ENCODE data around the gene PITPNB.

Gene PITPNB

DNA sequence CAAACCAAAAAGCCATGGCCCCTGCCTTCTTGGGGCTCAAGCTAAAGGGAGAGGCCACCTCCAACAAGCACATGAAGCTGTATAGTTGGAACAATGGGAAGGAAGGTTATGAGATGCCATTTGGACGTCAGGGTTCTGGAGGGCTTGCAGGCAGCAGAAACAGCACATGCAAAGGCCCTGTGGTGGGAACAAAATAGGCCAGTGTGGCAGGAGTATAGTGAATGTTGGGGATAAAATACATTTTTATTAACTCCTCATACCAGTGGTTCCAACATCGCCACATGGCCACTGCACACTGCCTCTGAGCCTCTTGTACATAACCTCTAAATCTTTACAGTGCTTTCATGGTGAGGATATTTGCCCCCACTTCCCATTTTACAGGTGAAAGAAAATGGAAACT is 85.3 kb downstream of the PITPNB start:
- no peak for DNase-seq (ENCODE audit: low read depth in 2 of 2)

DNA sequence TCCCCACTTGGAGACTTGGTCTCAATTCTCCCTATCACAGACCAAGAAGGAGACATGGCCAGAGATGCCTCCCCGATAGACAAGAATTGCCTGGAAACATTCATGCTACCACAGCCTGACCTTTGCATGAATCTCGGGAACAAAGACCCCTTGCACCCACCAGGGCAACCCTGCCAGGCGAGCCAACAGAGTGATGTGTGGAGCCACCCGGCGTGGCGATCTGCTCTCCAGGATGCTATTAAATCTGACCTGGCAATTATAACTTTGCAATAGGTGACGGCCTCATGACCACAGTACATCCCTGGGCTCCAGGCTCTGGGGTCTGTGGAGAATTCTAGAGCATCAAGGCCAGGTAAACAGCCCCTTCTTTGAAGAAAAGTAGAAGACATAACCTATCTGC is 86.5 kb downstream of the PITPNB start:
- no peak for DNase-seq (ENCODE audit: low read depth in 2 of 2)

DNA sequence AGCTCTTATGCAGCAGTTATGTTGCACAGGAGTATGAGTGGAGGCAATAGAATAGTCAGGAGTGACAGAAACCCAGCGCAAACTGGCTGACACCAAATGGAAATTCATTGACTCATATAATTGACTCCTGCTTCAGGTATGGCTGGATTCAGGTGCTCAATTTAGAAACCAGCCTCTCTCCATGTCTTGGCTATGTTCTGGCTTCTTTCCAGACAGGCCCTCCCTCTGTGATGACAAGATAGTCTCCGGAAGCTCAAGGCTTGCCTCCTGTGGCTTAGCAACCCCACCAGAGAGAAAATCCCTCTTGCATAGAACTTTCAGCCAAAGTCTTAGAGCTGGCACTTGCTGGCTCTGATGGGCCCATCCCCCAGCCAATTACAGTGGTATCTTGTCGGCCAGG is 89.4 kb downstream of the PITPNB start:
- DNase-seq (ENCODE audit: low read depth in 2 of 2): no peak

DNA sequence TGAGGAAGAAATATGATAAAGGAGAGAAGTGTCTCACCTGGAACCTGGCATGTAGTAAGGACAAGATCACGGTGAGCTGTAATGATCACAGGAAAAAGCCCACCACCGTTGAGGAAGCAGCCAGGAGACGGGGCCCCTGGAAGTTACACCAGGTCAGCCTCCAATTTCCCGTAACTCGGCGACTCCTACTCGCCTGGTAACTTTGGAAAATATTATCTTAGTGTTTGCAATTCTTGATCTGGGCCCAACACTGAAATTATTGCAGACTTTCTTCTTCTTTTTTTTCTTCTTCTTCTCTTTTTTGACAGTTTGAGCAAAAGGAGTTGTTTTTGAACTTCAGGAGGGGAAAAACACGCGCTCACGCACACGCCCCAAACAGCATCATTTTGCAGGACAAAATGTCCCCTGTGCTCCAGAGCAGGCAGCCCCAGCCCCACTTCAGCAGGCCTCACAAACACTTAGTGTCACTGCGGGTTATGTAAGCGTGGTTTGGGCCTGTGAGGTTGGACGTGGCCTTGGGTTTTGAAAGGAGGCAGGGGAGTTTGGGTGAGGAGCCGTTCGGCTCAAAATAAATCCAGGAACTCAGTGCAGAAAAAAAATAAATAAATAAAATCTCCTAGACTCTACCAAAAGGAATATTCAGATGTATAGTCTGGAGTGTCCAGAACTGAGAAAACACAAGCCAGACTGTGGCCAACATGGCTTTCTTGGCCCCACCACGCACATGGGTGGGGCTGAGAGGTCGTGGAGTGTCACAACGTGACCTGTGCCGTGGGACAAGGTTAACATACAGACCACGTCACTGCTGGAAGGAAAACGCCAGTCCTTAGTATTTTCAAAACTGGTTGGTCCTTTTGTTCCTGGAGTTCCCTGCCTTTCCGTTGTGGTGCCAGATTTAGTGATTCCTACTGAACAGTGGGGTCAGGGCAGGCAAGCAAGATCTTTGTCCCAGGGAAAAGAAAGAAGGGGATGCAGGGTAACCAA is 91.2 kb downstream of the PITPNB start:
- no peak for DNase-seq (ENCODE audit: low read depth in 2 of 2)

DNA sequence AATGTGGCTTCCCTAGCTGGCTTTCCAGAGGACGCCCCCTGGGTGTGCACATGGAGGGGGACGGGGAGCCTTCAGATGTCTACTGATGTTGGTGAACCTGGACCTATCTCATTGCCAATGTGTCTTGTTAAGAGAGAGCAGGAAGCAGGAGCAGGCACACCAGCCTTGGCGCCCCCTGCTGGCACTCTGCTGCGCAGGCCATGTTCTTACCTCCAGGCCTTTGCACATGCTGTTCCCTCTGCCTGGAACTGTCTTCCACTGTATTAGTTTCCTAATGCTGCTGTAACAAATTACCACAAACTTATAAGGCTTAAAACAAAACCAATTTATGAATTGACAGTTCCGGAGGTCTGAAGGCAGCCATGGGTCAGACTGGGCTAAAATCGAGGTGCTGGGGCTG is 93.9 kb downstream of the PITPNB start:
- no peak for DNase-seq (ENCODE audit: low read depth in 2 of 2)

DNA sequence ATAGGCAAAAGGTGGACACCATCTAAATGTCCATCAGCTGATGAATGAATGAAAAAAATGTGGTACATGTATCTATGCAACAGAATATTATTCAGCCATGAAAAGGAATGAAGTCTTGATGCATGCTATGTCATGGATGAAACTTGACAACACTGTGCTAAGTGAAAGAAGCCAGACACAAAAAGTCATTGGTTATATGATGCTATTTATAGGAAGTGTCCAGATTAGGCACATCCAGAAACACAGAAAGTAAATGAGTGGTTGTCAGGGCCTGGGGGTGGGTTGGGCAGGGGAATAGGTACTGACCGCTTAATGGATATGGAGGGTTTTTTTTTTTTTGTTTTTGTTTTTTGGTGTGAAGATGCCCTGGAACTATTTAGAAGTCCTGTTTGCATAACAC is 95.8 kb downstream of the PITPNB start:
- no peak for DNase-seq (ENCODE audit: low read depth in 2 of 2)

DNA sequence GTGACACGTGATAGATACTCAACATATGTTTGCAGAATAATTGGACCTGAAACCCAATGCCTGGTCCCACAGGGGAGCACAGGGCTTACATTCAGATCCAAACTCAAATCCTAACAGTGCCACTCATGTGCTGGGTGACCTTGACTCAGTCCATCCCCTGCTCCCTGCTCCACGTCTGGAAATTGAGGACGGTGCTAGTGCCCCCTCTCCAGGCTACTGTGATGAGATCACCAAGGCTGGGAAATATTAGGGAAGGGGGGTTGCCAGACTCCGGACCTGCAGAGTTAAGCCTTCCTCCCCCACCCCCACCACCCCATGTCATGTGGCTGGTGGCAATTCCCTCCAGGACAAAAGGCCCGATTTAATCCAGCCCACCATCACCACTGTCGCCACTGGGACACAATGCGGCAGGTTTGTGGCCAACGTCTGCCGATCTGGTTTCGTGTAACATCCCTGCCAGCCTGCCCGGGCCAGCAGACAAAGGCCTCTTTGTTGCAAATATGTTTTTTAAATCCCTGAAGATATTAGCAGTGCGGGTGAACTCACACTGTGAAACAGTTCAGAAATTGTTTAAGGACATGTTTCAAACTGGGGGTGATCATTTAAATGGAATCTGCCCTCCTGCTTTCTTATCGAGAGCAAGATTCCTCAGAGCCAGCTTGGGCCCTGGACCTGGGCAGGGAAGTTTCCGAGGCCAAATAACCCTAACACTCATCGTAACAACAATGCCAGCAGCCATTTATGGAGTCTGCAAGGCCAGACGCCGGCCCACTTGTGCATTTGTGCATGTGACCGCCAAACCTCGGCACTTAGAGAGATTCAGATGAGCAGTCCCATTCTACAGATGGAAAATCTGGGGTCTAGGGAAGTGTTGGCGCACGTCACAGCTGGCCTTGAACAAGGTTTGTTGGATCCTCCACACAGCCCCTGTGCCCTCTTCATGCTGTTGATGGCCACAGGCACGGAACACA is 97.9 kb downstream of the PITPNB start:
- DNase-seq (ENCODE audit: low read depth in 2 of 2): no peak

DNA sequence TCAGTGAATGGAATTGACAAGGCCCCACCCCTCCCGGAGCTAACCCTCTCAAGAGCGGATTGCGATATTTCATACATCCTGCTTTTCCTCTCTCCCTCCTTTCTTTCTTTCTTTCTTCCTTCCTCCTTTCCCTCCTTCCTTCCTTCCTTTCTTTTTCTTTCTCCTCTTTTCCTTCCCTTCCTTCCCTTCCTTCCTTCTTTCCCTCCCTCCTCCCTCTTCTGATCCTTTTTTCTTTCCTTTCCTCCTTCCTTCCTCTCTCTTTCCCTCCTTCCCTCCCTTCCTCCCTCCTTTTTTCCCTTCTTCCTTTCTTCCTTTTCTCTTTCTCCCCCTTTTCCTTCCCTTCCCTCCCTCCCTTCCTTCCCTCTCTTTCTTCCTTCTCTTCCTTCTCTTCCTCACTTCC is 102.5 kb downstream of the PITPNB start:
- DNase-seq (ENCODE audit: low read depth in 2 of 2): no peak

DNA sequence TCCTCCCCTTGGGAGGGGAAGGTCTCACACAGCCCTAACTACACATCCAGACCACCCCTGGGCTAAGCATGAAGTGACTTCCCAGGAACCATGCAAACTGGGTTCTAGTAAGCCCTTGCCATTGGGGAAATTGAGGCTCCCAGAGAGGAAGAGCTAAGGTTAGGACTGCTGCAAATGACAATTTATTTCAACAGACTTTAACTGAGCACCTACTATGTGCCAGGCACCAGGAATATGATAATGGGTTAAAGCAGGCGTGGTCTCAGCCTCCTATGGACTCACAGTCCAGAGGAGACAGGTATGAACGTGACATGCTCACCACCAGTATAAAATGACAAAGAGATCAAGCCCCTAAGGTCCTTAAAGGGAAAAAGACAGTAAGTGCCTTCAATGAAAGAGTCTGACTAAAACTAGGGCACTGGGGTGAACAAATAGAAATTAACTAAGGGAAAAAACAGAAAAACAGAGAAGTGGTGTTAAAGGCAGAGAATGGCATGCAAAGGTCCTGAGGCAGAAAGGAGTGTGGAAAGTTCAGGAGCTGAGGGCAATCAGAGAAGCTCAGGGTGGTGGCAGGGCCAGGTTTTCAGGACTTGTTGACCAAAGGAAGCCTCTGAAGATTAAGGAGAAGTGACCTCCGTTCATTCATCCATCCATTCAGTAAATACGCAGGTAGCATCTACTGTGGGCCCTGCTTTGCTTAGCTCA is 103.1 kb downstream of the PITPNB start:
- DNase-seq (ENCODE audit: low read depth in 2 of 2): no peak

DNA sequence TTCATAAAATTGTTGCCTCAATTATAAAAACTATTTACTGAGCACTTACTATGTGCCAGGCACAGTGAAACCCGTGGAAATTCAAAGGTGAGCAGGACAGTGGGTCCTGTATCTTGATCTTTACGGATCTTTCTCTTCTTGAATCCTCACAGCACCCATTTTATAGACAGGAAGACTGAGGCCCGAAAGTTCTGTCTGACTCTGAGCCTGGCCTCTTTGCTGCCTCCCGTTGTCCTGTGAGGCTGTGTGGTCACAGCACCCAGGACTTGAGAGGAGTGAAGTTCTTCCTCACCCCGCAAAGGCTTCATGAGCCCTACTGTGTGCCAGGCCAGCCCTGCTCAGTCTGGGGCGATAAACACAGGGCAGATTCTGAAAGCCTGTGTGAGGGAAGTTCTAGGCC is 104.1 kb downstream of the PITPNB start:
- DNase-seq (ENCODE audit: low read depth in 2 of 2): no peak

DNA sequence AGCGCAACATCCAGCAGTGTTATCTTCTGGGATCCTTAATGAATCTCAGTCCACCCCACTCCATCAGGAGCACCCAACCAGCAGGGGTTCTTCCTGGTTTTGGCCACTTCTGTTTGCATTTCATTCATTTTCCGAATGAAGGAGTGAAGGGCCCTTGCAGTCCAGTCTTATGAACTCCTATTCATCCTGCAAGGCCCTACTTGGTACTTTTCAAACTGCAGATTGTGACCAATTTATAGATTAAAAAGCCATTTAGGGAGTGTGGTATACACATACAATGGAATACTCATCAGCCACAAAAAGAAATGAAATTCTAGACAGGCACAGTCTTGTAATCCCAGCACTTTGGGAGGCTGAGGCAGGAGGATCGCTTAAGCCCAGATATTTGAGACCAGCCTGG is 107.3 kb downstream of the PITPNB start:
- no peak for DNase-seq (ENCODE audit: low read depth in 2 of 2)

DNA sequence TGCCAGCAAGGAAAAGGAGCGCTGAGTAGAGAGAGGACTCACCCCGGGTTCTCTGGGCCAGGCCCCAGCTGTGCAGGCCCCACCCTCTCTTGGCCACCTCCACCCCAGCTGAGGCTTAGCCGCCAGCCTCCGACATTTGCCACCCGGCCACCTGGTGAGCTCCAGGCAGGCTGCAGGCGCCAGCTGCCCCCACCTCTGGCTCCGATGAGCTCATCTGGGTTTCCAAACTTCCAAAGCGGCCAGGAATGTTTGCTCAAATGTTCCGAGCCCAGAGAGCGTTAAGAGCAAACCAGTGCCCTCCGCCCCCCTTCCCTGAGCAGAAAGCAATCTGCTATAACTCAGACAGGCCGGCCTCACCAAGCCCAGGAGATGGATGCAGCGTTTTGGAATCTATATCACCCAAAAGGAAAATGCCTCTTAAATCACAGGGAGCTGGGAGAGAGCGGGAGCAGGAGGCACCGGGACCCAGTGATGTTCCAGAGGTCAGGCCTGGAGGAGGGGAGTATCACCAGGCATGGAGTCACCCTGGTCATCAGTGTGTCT is 108.4 kb downstream of the PITPNB start:
- DNase-seq (ENCODE audit: low read depth in 2 of 2): no peak

DNA sequence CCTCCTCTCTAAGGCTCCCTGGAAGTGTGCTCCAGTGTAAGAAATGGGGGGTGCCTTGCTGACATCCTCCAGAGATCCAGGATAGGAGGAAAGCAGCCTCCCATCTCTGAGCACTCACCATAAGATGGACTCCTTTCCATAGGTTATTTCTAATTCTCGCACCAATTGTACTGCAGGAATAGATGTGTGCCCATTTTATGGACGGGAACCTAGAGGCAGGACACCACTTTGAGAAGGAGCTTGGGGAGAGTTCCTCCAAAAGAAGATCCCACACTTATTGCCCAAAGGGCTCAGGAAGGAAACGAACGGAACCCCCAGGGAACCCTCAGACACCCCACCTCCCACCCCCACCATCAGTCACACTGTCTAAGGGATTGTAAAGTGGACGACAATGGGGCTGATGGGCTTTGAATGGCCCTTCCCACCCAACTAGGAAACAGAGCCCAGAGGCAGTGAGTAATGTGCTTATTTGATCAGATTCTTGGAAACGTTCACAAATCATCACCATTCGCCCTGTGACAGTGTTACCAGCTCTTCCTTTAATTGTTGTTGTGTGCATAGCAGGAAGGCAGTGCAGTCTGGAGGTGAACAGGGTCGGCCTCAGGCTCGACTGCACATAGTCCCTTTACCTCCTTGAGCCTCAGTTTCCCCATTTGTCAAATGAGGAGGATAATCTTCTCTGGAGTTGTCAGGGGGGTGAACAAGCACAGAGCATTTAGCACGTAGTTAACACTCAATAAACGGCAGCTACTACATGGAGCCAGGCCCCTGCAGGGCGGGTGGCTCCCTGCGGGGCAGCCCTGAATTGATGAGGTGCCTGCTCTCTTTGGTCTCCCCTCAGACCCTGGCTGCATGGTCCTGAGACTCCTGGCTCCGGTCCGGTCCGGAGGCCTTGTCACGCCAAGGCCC is 109.1 kb downstream of the PITPNB start:
- no peak for DNase-seq (ENCODE audit: low read depth in 2 of 2)

DNA sequence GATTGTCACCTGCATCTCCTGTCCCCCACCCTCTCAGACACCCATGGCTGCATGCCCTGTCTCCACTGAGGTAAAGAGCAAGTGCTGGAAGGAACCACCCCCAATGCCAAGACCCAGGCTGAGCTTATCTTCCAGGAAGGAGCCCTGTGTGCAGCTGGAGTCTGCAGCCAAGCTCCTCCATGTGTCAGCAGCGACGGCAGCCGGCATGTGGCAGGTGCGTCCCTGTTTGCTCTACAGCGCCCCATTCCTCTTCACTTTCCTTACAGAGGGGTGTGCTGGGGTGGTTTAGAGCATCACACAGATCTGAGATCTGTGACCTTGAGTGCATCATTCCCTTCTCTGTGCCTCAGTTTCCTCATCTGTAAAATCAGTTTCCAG is 109.8 kb downstream of the PITPNB start:
- no peak for DNase-seq (ENCODE audit: low read depth in 2 of 2)

DNA sequence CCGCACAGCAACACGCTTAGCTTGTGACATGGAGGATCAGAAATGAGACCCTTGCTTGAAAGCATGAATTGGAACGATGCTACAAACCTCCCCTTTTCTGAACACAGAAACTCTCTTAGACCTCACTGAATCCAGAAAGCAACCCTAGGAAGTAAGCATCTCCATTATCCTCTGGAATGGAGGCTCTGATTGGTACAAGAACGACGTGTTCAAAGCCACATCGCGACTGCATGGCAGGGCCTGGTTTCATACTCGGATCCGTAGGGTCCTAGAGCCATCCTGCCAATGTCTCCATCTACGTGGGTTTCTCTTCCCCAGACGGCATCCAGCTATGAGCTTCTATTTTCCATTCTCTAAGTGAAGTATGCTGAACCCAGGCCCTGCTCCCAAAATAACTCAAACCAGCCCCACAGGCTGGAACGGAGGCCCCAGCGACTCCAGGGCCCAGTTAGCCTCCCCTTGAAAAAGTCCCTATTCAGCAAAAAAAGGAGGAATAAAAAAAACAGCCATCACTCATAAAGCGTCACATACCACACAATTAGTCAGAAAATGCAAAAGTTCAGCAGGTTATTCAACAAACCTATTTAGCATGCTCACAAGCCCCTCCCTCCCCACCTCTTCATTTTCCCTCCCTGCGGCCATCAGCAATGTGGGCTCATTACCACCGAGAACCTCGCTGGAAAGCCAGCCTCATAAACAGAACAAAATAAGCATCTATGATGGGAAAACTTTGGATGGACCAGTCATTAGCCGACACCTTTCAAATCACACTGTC is 110.4 kb downstream of the PITPNB start:
- no peak for DNase-seq (ENCODE audit: low read depth in 2 of 2)

DNA sequence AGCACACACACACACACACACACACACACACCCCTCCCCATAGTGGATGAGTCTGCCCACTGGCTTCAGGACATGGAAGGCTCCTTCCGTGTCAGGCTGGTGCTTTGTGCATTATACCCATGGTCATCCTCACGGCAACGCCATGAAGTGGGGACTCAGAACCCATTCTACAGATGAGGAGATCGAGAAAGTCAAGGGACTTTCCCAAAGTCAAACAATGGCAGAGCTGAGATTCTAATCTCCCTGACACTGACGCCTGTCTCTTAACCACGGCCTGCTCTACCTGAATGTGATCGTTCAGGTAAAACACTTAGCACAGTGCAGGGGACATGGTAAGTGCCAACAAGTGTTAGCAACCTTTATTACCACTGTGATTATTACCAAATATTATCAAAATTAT is 113.2 kb downstream of the PITPNB start:
- no peak for DNase-seq (ENCODE audit: low read depth in 2 of 2)

DNA sequence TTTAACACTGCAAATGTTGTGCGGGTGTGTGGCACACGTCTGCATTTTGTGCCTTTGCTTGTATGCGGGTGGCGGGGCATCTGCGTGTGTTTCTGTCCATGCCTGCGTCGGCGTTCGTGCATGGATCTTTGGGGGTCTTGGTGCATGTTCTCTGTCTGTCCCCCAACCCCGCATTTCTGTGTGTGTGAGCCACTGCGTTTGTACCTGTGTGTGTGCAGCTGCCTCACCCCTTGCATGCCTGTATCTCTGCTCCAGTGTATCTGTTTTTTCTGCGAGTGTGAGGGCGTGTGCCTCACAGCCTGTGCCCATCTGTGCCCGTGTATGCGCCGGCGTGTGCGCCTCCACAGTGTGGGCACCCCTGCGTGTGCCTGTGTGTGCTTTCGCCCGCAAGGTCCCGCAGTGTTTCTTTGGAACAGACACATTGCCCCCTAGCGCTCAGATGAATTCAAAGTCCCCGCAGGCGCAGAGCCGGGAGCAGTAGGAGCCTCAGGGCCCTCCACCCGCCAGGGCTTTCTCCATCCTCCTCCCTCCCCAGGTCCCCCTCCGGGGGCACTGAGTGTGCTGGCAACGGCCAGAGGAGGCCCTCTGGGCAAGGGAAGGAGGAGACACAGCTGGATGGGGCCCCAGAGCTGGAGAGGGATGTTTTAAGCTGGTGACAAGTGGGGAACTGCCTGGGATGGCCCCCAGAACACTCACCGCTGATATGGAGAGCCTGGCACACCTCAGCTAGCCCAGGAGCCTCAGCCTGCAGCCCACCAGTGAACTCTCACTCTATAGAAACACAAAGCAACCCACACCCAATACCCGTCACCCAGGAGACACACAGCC is 114.4 kb downstream of the PITPNB start:
- DNase-seq (ENCODE audit: low read depth in 2 of 2): no peak

DNA sequence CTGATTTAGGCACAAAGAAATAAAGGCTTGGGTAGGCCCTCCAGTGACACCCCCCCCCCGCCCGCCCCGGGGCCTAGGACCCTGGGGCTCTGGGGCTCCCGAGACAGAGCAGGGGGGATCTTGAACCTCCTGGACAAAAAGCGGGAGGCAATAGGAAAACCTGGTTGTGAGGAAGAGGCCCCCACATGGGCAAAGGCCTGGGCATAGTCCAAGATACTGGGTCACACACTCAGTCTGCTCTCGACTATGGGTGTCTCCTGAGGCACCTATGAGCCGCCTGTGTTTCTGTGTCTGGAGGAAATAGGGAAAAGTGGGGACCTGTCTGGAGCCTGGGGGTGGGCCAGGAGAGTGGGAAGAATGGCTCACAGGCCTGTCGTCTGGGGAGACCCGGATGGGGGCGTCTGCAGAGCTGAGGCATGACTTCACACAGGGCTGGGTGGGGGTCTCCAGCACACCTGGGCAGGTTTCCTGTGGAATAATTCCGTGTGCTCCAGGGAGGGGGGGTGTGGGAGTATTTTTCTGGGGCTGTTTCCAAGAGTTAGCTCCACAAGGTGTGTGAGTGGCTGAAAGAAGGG is 115.1 kb downstream of the PITPNB start:
- DNase-seq (ENCODE audit: low read depth in 2 of 2): no peak
